ENCODE results near the gene VSTM2B.

VSTM2B gene

DNA sequence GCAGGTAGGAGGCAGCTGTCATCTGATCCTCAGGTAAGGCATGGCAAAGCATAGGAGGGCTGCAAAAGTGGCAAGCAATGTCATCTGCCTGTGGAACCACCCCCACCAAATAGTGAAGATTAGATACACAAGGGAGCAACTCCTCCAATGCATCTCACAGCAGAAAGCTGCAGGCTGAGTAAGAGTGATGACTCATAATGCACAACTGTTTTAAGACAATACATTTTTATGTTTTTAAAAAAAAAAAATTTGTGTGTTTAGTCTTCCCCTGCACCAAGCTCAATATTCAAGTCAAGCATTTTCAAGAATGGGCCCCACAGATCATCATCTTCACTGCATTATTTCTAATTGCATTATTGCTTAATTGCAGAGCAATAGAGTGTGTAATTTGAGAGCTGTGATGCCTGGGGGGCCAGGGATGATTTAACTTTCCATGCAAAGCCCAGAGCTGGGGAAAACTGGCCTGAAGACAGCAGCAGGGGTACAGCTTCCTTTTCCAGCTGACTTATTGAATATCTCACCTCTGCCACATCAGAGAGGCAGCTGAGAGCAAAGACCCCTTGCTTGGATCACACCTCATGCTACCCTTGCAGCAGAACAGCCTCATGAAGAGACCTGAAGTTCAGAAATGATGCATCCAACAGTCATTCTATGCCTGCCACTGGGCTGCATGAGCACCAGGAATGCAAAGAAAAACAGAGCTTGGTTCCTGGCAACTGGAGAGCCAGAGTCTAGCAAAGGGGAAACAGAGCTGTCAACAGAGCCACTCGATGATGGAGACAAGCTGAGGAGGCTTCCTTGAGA, 57.6 kb downstream of the VSTM2B start:
- H3K27me3 Mint-ChIP-seq: peaks cover 15 to 32% of the 10 kb centered on the region in 2 donors
- no peak for ATAC-seq (replicated peaks)
- no peak for DNase-seq

GRCh38 chr19:29586401-29586800, 60.6 kb downstream of the VSTM2B start:
- no peak for ATAC-seq (replicated peaks)
- no peak for DNase-seq
- Mint-ChIP-seq H3K4me3 (peak overlapping the region in 1 of 2 donors; percentile 28), H3K9me3 (no peaks in the 10 kb centered on the region), H3K4me1 (ENCODE audit: low read depth in 2 of 2) (peaks cover 11 to 21% of the 10 kb centered on the region in 2 donors), H3K27me3 (peaks cover 0 to 4% of the 10 kb centered on the region in 2 donors), H3K36me3 (ENCODE audit: insufficient read depth) (no peaks in the 10 kb centered on the region), H3K27ac (peak overlapping the region; percentile 78 to 93)

More for the DNA sequence above, 57.6 kb downstream of the VSTM2B start:
- Mint-ChIP-seq H3K4me3 (no peak overlapping the region), H3K27ac (peak overlapping the region in 1 of 2 donors; percentile 84), H3K36me3 (ENCODE audit: insufficient read depth) (no peaks in the 10 kb centered on the region), H3K4me1 (ENCODE audit: low read depth in 2 of 2) (peaks cover 11 to 17% of the 10 kb centered on the region in 2 donors), H3K9me3 (no peaks in the 10 kb centered on the region)

GRCh38 chr19:29587059-29587458, 61.3 kb downstream of the VSTM2B start:
- ATAC-seq (replicated peaks): no peak
- DNase-seq: no peak
- H3K4me1 Mint-ChIP-seq (ENCODE audit: low read depth in 2 of 2): peaks cover 11 to 21% of the 10 kb centered on the region in 2 donors
- peaks cover 5 to 9% of the 10 kb centered on the region in 2 donors for H3K27me3 Mint-ChIP-seq
- peak overlapping the region; percentile 78 to 93 for H3K27ac Mint-ChIP-seq
- no peaks in the 10 kb centered on the region for H3K9me3 Mint-ChIP-seq
- no peaks in the 10 kb centered on the region for H3K36me3 Mint-ChIP-seq (ENCODE audit: insufficient read depth)
- peak overlapping the region in 1 of 2 donors; percentile 28 for H3K4me3 Mint-ChIP-seq

GRCh38 chr19:29587518-29587986, 61.8 kb downstream of the VSTM2B start:
- H3K27me3 Mint-ChIP-seq: peaks cover 5 to 13% of the 10 kb centered on the region in 2 donors
- H3K36me3 Mint-ChIP-seq (ENCODE audit: insufficient read depth): no peaks in the 10 kb centered on the region
- ATAC-seq (replicated peaks) (peak; percentile 99), DNase-seq (peak; percentile 50 to 66 (median 52))
- H3K4me3 Mint-ChIP-seq: peak overlapping the region in 1 of 2 donors; percentile 28
- peaks cover 11 to 21% of the 10 kb centered on the region in 2 donors for H3K4me1 Mint-ChIP-seq (ENCODE audit: low read depth in 2 of 2)
- H3K27ac Mint-ChIP-seq: peak overlapping the region; percentile 78 to 93
- no peaks in the 10 kb centered on the region for H3K9me3 Mint-ChIP-seq

GRCh38 chr19:29588095-29588494, 62.3 kb downstream of the VSTM2B start:
- Mint-ChIP-seq H3K27me3 (peaks cover 5 to 19% of the 10 kb centered on the region in 2 donors), H3K9me3 (no peaks in the 10 kb centered on the region), H3K4me3 (no peak overlapping the region), H3K4me1 (ENCODE audit: low read depth in 2 of 2) (peaks cover 11 to 21% of the 10 kb centered on the region in 2 donors), H3K36me3 (ENCODE audit: insufficient read depth) (no peaks in the 10 kb centered on the region), H3K27ac (peak overlapping the region; percentile 78 to 93)
- DNase-seq (no peak), ATAC-seq (replicated peaks) (no peak)

DNA sequence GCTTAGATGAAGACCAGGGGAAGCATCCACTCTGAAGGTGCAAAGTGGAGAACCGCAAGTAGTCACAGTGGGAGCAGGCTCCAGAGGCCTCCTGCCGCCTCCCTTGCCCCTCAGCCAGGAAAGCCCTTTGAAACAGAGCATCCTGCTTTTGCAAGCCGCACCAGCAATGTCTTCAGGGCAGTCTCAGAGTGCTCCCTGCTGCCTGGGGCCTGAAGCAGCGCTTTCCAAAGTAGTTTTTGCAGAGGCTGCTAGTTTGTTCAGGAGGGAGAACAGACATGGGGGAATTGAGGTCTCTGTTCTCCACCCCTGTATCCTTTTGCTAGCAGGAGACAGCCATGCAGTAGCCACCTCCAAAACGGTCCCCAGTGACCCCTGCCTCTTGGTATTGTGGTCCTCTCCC, 64.5 kb downstream of the VSTM2B start:
- no peak overlapping the region for H3K27ac Mint-ChIP-seq
- DNase-seq (no peak), ATAC-seq (replicated peaks) (no peak)
- no peaks in the 10 kb centered on the region for H3K9me3 Mint-ChIP-seq
- no peaks in the 10 kb centered on the region for H3K36me3 Mint-ChIP-seq (ENCODE audit: insufficient read depth)
- H3K4me3 Mint-ChIP-seq: no peak overlapping the region
- H3K4me1 Mint-ChIP-seq (ENCODE audit: low read depth in 2 of 2): peaks cover 10 to 21% of the 10 kb centered on the region in 2 donors
- peaks cover 11 to 41% of the 10 kb centered on the region in 2 donors for H3K27me3 Mint-ChIP-seq

- Mint-ChIP-seq H3K27me3 (peaks cover 11 to 55% of the 10 kb centered on the region in 2 donors), H3K4me3 (no peak overlapping the region), H3K4me1 (ENCODE audit: low read depth in 2 of 2) (peaks cover 10 to 19% of the 10 kb centered on the region in 2 donors), H3K9me3 (no peaks in the 10 kb centered on the region), H3K27ac (no peak overlapping the region), H3K36me3 (ENCODE audit: insufficient read depth) (no peaks in the 10 kb centered on the region)
- DNase-seq (no peak), ATAC-seq (replicated peaks) (no peak)
Observed at GRCh38 chr19:29591670-29592069, 65.9 kb downstream of the VSTM2B start.

- ATAC-seq (replicated peaks): no peak
- Mint-ChIP-seq H3K4me1 (ENCODE audit: low read depth in 2 of 2) (no peaks in the 10 kb centered on the region), H3K4me3 (no peak overlapping the region), H3K27ac (peak overlapping the region in 1 of 2 donors; percentile 56), H3K9me3 (no peaks in the 10 kb centered on the region), H3K27me3 (peaks cover 11 to 71% of the 10 kb centered on the region in 2 donors), H3K36me3 (ENCODE audit: insufficient read depth) (no peaks in the 10 kb centered on the region)
- no peak for DNase-seq
Observed at GRCh38 chr19:29593869-29594268, 68.1 kb downstream of the VSTM2B start.

DNA sequence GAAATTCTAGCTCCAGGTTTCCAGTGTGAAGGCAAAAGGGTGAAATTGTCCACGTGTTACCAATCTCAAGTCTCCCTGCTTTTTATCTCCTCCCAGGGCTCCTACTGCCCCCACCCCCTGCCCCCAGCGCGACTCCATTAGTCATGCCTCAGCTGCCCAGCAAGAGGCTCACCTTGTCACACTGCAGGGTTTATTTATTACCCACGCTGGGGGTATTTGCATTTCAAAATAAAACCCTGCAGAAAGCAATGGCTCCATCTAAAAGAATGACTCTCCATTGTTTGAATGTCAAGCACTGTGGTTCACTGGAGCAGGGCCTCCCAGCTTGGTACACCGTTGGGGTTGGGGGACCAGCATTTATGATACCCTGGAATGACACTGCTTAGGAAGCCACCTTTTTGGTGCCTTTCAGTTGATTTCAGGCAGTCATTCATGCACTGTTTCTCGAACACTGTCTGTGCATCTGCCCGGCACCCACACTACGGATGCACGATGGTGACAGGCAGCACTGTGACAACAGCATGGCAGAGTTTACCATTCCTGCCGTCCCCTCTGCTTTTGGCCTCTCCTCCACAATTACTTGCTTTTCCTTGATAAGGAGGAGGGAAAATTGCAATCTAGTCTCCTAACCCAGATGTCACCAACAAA, 70.4 kb downstream of the VSTM2B start:
- Mint-ChIP-seq H3K4me3 (no peak overlapping the region), H3K4me1 (ENCODE audit: low read depth in 2 of 2) (no peaks in the 10 kb centered on the region), H3K27ac (no peak overlapping the region), H3K9me3 (no peaks in the 10 kb centered on the region), H3K27me3 (peaks cover 11 to 71% of the 10 kb centered on the region in 2 donors), H3K36me3 (ENCODE audit: insufficient read depth) (no peaks in the 10 kb centered on the region)
- DNase-seq: no peak
- ATAC-seq (replicated peaks): no peak

DNA sequence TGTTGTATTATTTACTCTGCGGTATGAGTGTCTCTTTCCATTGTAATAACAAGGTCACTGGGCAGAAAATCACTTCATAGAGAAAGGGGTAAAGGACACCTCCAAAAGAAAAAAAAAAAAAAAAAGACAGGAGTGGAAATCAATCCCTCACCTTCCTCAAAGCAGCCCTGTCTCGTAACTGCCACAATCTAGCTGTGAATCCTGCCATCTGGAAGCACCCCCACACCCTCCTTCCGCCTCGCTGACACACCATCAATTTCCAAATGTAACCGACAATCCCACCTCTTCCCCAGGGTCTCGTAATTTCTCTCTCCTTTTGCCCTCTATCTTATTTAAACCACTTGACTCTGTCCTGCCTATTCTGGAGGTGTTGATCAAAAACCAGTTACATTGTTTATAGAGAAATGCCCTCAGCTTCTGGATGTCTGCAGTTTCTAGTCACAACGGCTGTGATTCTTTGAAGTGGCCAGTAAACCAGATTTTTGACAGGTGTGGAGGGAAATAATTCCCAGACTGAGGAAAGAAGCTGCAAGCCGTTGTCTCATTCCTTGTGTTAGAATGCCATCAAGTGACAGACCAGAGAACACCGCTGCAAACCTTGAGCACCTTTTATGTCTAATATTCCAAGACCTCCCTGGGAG, 71.2 kb downstream of the VSTM2B start:
- no peak for ATAC-seq (replicated peaks)
- Mint-ChIP-seq H3K27ac (no peak overlapping the region), H3K9me3 (no peaks in the 10 kb centered on the region), H3K36me3 (ENCODE audit: insufficient read depth) (no peaks in the 10 kb centered on the region), H3K27me3 (peaks cover 6 to 63% of the 10 kb centered on the region in 2 donors), H3K4me3 (no peak overlapping the region), H3K4me1 (ENCODE audit: low read depth in 2 of 2) (no peaks in the 10 kb centered on the region)
- no peak for DNase-seq

DNA sequence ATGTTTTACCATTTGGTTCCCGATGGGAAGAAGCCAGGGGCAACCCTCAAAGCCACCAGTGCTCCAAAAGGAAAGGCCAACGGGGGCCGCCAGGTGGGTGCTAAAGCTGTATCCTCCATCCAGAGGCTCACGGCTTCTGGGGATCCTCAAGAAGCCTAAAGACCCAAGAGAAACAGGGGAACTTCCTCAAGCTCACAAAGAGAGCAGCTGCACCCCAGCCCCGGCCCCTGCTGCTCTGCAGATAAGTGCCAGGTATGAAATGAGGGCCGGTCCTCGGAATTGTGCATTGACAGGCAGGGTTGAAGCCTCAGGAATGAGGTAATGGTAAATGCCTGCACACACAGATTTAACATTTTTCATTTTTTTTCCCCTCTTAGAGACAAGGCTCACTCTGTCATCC, 72.2 kb downstream of the VSTM2B start:
- H3K4me1 Mint-ChIP-seq (ENCODE audit: low read depth in 2 of 2): no peaks in the 10 kb centered on the region
- no peaks in the 10 kb centered on the region for H3K36me3 Mint-ChIP-seq (ENCODE audit: insufficient read depth)
- no peaks in the 10 kb centered on the region for H3K9me3 Mint-ChIP-seq
- H3K27me3 Mint-ChIP-seq: peaks cover 6 to 52% of the 10 kb centered on the region in 2 donors
- no peak for ATAC-seq (replicated peaks)
- no peak overlapping the region for H3K4me3 Mint-ChIP-seq
- no peak for DNase-seq
- no peak overlapping the region for H3K27ac Mint-ChIP-seq

- H3K36me3 Mint-ChIP-seq (ENCODE audit: insufficient read depth): no peaks in the 10 kb centered on the region
- no peaks in the 10 kb centered on the region for H3K9me3 Mint-ChIP-seq
- no peaks in the 10 kb centered on the region for H3K4me1 Mint-ChIP-seq (ENCODE audit: low read depth in 2 of 2)
- H3K27me3 Mint-ChIP-seq: peaks cover 4 to 48% of the 10 kb centered on the region in 2 donors
- no peak overlapping the region for H3K4me3 Mint-ChIP-seq
- DNase-seq (no peak), ATAC-seq (replicated peaks) (no peak)
- peak overlapping the region in 1 of 2 donors; percentile 44 for H3K27ac Mint-ChIP-seq
Observed at GRCh38 chr19:29598496-29598895, 72.7 kb downstream of the VSTM2B start.

GRCh38 chr19:29603308-29603707, 77.5 kb downstream of the VSTM2B start:
- H3K4me3 Mint-ChIP-seq: no peak overlapping the region
- ATAC-seq (replicated peaks) (no peak), DNase-seq (no peak)
- H3K36me3 Mint-ChIP-seq (ENCODE audit: insufficient read depth): peaks cover 15% of the 10 kb centered on the region
- H3K27ac Mint-ChIP-seq: no peak overlapping the region
- peaks cover 0 to 6% of the 10 kb centered on the region in 2 donors for H3K27me3 Mint-ChIP-seq
- H3K9me3 Mint-ChIP-seq: no peaks in the 10 kb centered on the region
- H3K4me1 Mint-ChIP-seq (ENCODE audit: low read depth in 2 of 2): peaks cover 11 to 13% of the 10 kb centered on the region in 2 donors
